Mesothelial cell of epicardium (in vitro differentiated cells): Measurements from ENCODE around the gene HDAC4. TPM values are rescaled to one million over a fixed set of nuclear protein-coding genes. Genes with fewer than 3 reads are reported as not detected.

Experiments used
- DNase-seq, 2 experiments: peaks; one replicate each; pipeline ENCODE4 v3.0.0; 2021; ENCODE audit warnings: low spot score in 2 of 2; ENCODE audit not compliant: unreplicated experiment in 2 of 2
- H3K27ac Mint-ChIP-seq: 2 replicates; pipeline ENCODE4 v1.8.0; 2021; ENCODE audit warnings: mixed read lengths
- H3K27me3 Mint-ChIP-seq: 2 replicates; pipeline ENCODE4 v1.8.0; 2021; ENCODE audit warnings: low read depth, mixed read lengths
- H3K36me3 Mint-ChIP-seq: 2 replicates; pipeline ENCODE4 v1.8.0; 2021; ENCODE audit warnings: mixed read lengths
- H3K4me1 Mint-ChIP-seq: 2 replicates; pipeline ENCODE4 v1.8.0; 2021; ENCODE audit warnings: mixed read lengths
- H3K4me3 Mint-ChIP-seq: 2 replicates; pipeline ENCODE4 v1.8.0; 2021; ENCODE audit warnings: mild to moderate bottlenecking, moderate library complexity, mixed read lengths
- H3K9me3 Mint-ChIP-seq: 2 replicates; pipeline ENCODE4 v1.8.0; 2021; ENCODE audit warnings: mixed read lengths
- CTCF ChIP-seq: fragments of 200-600 bp; sonication (generic); IDR thresholded peaks from one replicate; pipeline ENCODE4 v1.5.0; 2021; ENCODE audit warnings: antibody characterized with exemption; ENCODE audit not compliant: unreplicated experiment
- total RNA-seq: library from RNA; stranded (reverse); gene quantifications from 3 replicates; pipeline ENCODE4 v1.2.1, GENCODE V29; 2021

The HDAC4 gene
- total RNA-seq, 1 donor from 2014 or later = 59.2 TPM

GRCh38 chr2:239149501-239149900 lies 251.3 kb downstream of the HDAC4 start:
- DNase-seq = peak in 1 of 2 experiments; percentile 13
- Mint-ChIP-seq H3K36me3 (peaks cover 21% of the 10 kb centered on the region), H3K27me3 (no peaks in the 10 kb centered on the region)

GRCh38 chr2:239148495-239149200 lies 252.2 kb downstream of the HDAC4 start:
- H3K9me3 Mint-ChIP-seq = no peaks in the 10 kb centered on the region
- peaks cover 13% of the 10 kb centered on the region for H3K36me3 Mint-ChIP-seq
- no peak overlapping the region for H3K4me3 Mint-ChIP-seq
- peak in 1 of 2 experiments; percentile 7 for DNase-seq
- H3K27me3 Mint-ChIP-seq = no peaks in the 10 kb centered on the region
- no peaks in the 10 kb centered on the region for H3K4me1 Mint-ChIP-seq
- TF ChIP-seq CTCF = no peak
- H3K27ac Mint-ChIP-seq = no peak overlapping the region

More at GRCh38 chr2:239149501-239149900, 251.3 kb downstream of the HDAC4 start:
- Mint-ChIP-seq H3K4me3 (no peak overlapping the region), H3K27ac (no peak overlapping the region), H3K4me1 (no peaks in the 10 kb centered on the region), H3K9me3 (no peaks in the 10 kb centered on the region)
- no peak for TF ChIP-seq CTCF

- no peak overlapping the region for H3K27ac Mint-ChIP-seq
- no peaks in the 10 kb centered on the region for H3K27me3 Mint-ChIP-seq
- DNase-seq = no peak
- no peak for TF ChIP-seq CTCF
- H3K9me3 Mint-ChIP-seq = no peaks in the 10 kb centered on the region
- no peak overlapping the region for H3K4me3 Mint-ChIP-seq
- peaks cover 4% of the 10 kb centered on the region for H3K36me3 Mint-ChIP-seq
- no peaks in the 10 kb centered on the region for H3K4me1 Mint-ChIP-seq
Measured at GRCh38 chr2:239147376-239147775, 253.4 kb downstream of the HDAC4 start.

GRCh38 chr2:239146741-239147181 lies 254.1 kb downstream of the HDAC4 start:
- no peaks in the 10 kb centered on the region for H3K4me1 Mint-ChIP-seq
- H3K9me3 Mint-ChIP-seq = no peaks in the 10 kb centered on the region
- TF ChIP-seq CTCF = no peak
- DNase-seq = no peak
- no peak overlapping the region for H3K4me3 Mint-ChIP-seq
- H3K27ac Mint-ChIP-seq = no peak overlapping the region
- peaks cover 4% of the 10 kb centered on the region for H3K36me3 Mint-ChIP-seq
- no peaks in the 10 kb centered on the region for H3K27me3 Mint-ChIP-seq

- Mint-ChIP-seq H3K36me3 (peaks cover 4% of the 10 kb centered on the region), H3K9me3 (no peaks in the 10 kb centered on the region), H3K27me3 (no peaks in the 10 kb centered on the region), H3K4me1 (no peaks in the 10 kb centered on the region), H3K27ac (no peak overlapping the region), H3K4me3 (no peak overlapping the region)
- DNase-seq = no peak
- TF ChIP-seq CTCF = no peak
Measured at GRCh38 chr2:239146011-239146641, 254.7 kb downstream of the HDAC4 start.
